Panc1 (cell line): Measurements from ENCODE around the gene NID1. TPM values are rescaled to one million over a fixed set of nuclear protein-coding genes. Genes with fewer than 3 reads are reported as not detected.
A peak's percentile ranks its signal among the peaks of the same experiment; 100 is the strongest.

Source experiments
- ATAC-seq: fragments of 200-7000 bp; cut with Tn5 transposase; 2 replicates; pipeline ENCODE4 v1.9.1; 2020; ENCODE audit warnings: mild to moderate bottlenecking, moderate library complexity
- BruUV-seq: library from RNA; stranded (reverse); fragments of 400-500 nt; replicated peaks from 2 replicates; lab custom pipeline; 2021; lab: Mats Ljungman, UMichigan
- CTCF ChIA-PET: fragments of 300-600 bp; sonication (Branson Sonifier 250); formaldehyde crosslinking; loops from one replicate; lab custom pipeline; 2022; ENCODE audit warnings: antibody characterized with exemption; lab: Charles Lee
- POLR2A ChIA-PET: fragments of 300-600 bp; sonication (Branson Sonifier 250); formaldehyde crosslinking; loops from one replicate; lab custom pipeline; 2022; ENCODE audit warnings: antibody characterized with exemption; lab: Charles Lee
- DNase-seq: peaks from one replicate; pipeline ENCODE4 v3.0.0-alpha.2; 2010; ENCODE audit warnings: low read depth, low spot score
- H3K27ac ChIP-seq: 2 replicates; pipeline ENCODE4 v1.5.1; 2011; ENCODE audit warnings: mild to moderate bottlenecking, low read length, inconsistent platforms
- H3K27me3 ChIP-seq: fragments of 200-500 bp; sonication (Bioruptor generic); 2 replicates; pipeline ENCODE4 v1.6.0; 2014; ENCODE audit warnings: low read length, inconsistent platforms; ENCODE audit not compliant: control insufficient read depth, insufficient read depth
- H3K36me3 ChIP-seq: fragments of 200-500 bp; sonication (Bioruptor generic); 2 replicates; pipeline ENCODE4 v1.5.1; 2014; ENCODE audit warnings: inconsistent platforms, mild to moderate bottlenecking, low read length, moderate library complexity; ENCODE audit not compliant: control insufficient read depth, insufficient read depth
- H3K4me1 ChIP-seq: 2 replicates; pipeline ENCODE4 v1.5.1; 2011; ENCODE audit warnings: inconsistent platforms, mild to moderate bottlenecking, low read length, moderate library complexity; ENCODE audit not compliant: control insufficient read depth, insufficient read depth
- H3K4me3 ChIP-seq, 2 experiments: 2 replicates each; pipeline ENCODE4 v1.5.1; 2011 to 2012; ENCODE audit warnings: low read depth in 2 of 2, low read length in 2 of 2, mild to moderate bottlenecking in 2 of 2, inconsistent platforms in 1 of 2, moderate library complexity in 1 of 2
- H3K9me3 ChIP-seq: fragments of 200-500 bp; sonication (Bioruptor generic); 2 replicates; pipeline ENCODE4 v1.5.1; 2014; ENCODE audit warnings: low read depth, mild to moderate bottlenecking, inconsistent platforms, low read length, moderate library complexity; ENCODE audit not compliant: control insufficient read depth, insufficient read depth
- CTCF ChIP-seq: fragments of 450-650 bp; IDR thresholded peaks from 2 replicates; pipeline ENCODE4 v1.5.1; 2017; ENCODE audit warnings: mild to moderate bottlenecking
- POLR2AphosphoS5 ChIP-seq: IDR thresholded peaks from 2 replicates; pipeline ENCODE4 v1.6.1; 2012; ENCODE audit warnings: mild to moderate bottlenecking, low read depth, low read length, moderate library complexity
- REST ChIP-seq, 2 experiments: IDR thresholded peaks; 2 replicates each; pipeline ENCODE4 v1.6.1; 2011 to 2012; ENCODE audit warnings: low read depth in 2 of 2, control low read depth in 1 of 2, low read length in 1 of 2, mild to moderate bottlenecking in 1 of 2, moderate library complexity in 1 of 2; ENCODE audit not compliant: insufficient read depth in 1 of 2
- SIN3A ChIP-seq: IDR thresholded peaks from 2 replicates; pipeline ENCODE4 v1.6.1; 2012; ENCODE audit warnings: low read depth, mild to moderate bottlenecking, low read length, moderate library complexity, borderline replicate concordance; ENCODE audit not compliant: insufficient read depth
- TCF7L2 ChIP-seq: IDR thresholded peaks from 2 replicates; pipeline ENCODE4 v1.6.1; 2011; ENCODE audit warnings: mild to moderate bottlenecking, low read depth, low read length, inconsistent platforms
- in situ Hi-C: cut with HindIII; loops from 2 replicates; pipeline ENCODE4 v1.10.0; 2016; ENCODE audit warnings: low sequenced_read_pairs, low pct_unique_long_range_greater_than_20kb
- intact Hi-C: fragments of 100-400 bp; cut with micrococcal nuclease; formaldehyde crosslinking; loops from one replicate; pipeline ENCODE4 v1.10.0; 2022; ENCODE audit not compliant: unreplicated experiment
- total RNA-seq: library from RNA; stranded (reverse); gene quantifications from one replicate; pipeline ENCODE4 v1.2.1, GENCODE V29; 2021; ENCODE audit not compliant: unreplicated experiment

Gene NID1
- total RNA-seq, 1 experiment from 2014 or later: 89.3 TPM

- in situ Hi-C loops (no loop called here), intact Hi-C loops (no loop called here)
- Histone ChIP-seq H3K9me3 (no peaks in the 10 kb centered on the region), H3K4me1 (peaks cover 10% of the 10 kb centered on the region; the same call in 1 of the 2 replicates), H3K36me3 (no peaks in the 10 kb centered on the region), H3K27me3 (no peaks in the 10 kb centered on the region), H3K4me3 (no peak overlapping the region), H3K27ac (peak overlapping the region; percentile 5; the same call in 1 of the 2 replicates)
- ATAC-seq (peak; percentile 44), DNase-seq (no peak)
- CTCF ChIA-PET: interaction anchor here (0.6 kb wide), 1 partner anchor 13 kb away, joined by 3 read pairs; no protein-coding TSS in a partner anchor
- POLR2A ChIA-PET: interaction anchor here (0.6 kb wide), 1 partner anchor 90 kb away, joined by 3 read pairs; no protein-coding TSS in a partner anchor
- no TSS peak for BruUV-seq
- TF ChIP-seq TCF7L2 (no peak), POLR2AphosphoS5 (no peak), REST (IDR thresholded peaks at IDR 0.05; ENCODE audit: insufficient read depth in 1 of 2, low read depth in 2 of 2, low read length in 1 of 2) (no peak), CTCF (no peak), SIN3A (no peak)
Observed at GRCh38 chr1:235933017-235933765, 131.7 kb downstream of the NID1 start.

- intact Hi-C loops (no loop called here), in situ Hi-C loops (no loop called here)
- Histone ChIP-seq H3K4me1 (peaks cover 10% of the 10 kb centered on the region; the same call in 1 of the 2 replicates), H3K36me3 (no peaks in the 10 kb centered on the region), H3K9me3 (no peaks in the 10 kb centered on the region), H3K27me3 (no peaks in the 10 kb centered on the region), H3K4me3 (no peak overlapping the region), H3K27ac (no peak overlapping the region)
- DNase-seq: no peak
- no TSS peak for BruUV-seq
- POLR2A ChIA-PET: interaction anchor here (0.6 kb wide), 1 partner anchor 30 kb away, joined by 3 read pairs; no protein-coding TSS in a partner anchor
- TF ChIP-seq REST (IDR thresholded peaks at IDR 0.05; ENCODE audit: insufficient read depth in 1 of 2, low read depth in 2 of 2, low read length in 1 of 2): no peak
- TF ChIP-seq CTCF: no peak
- TF ChIP-seq SIN3A: no peak
- TF ChIP-seq TCF7L2: no peak
- TF ChIP-seq POLR2AphosphoS5: no peak
- ATAC-seq: 0 out of 2 replicates have a peak, but pooled peaks have one; percentile 17
- CTCF ChIA-PET: interaction anchor here (1.2 kb wide), 1 partner anchor 39 kb away, joined by 4 read pairs; no protein-coding TSS in a partner anchor
Observed at GRCh38 chr1:235932090-235932510, 132.8 kb downstream of the NID1 start.
